T-cell (primary cell): Measurements from ENCODE around the gene NFIC. TPM values are rescaled to one million over a fixed set of nuclear protein-coding genes. Genes with fewer than 3 reads are reported as not detected.

ENCODE experiments used
- ATAC-seq, 4 experiments: fragments of 200-7000 bp in 3 of 4; fragments of 150-1000 bp in 1 of 4; cut with Tn5 transposase; replicated peaks in 1 of 4; 1 replicate in 3 of 4; 2 replicates in 1 of 4; pipeline ENCODE4 v1.10.0; 2021; ENCODE audit warnings: moderate library complexity in 3 of 4, mild to moderate bottlenecking in 2 of 4, moderate number of reproducible peaks in 1 of 4
- CTCF ChIA-PET, 2 donors: fragments of 300-600 bp; sonication (Branson Sonifier 250); formaldehyde crosslinking; loops; one replicate each; lab custom pipeline; 2022; ENCODE audit warnings: antibody characterized with exemption in 2 of 2; lab: Charles Lee
- POLR2A ChIA-PET, 2 donors: fragments of 300-600 bp; sonication (Branson Sonifier 250); formaldehyde crosslinking; loops; one replicate each; lab custom pipeline; 2022; ENCODE audit warnings: antibody characterized with exemption in 2 of 2; lab: Charles Lee
- DNase-seq, 35 experiments: peaks; one replicate each; pipeline versions ENCODE4 v3.0.0 to v3.0.0-alpha.2; 2013 to 2023
- H3K27ac ChIP-seq: one replicate; pipeline ENCODE4 v1.5.1; 2013; ENCODE audit warnings: low read length
- H3K27me3 ChIP-seq, 2 experiments: replicated peaks in 1 of 2; 1 replicate in 1 of 2; 2 replicates in 1 of 2; pipeline versions ENCODE4 v1.6.1 to v1.7.0; 2013; ENCODE audit warnings: low read length in 1 of 2, mixed read lengths in 1 of 2; ENCODE audit not compliant: control insufficient read depth in 2 of 2, insufficient read depth in 2 of 2; ENCODE audit errors: extremely low read depth in 1 of 2
- H3K36me3 ChIP-seq, 2 donors: 1 replicate in 1 of 2; 2 replicates in 1 of 2; pipeline versions ENCODE4 v1.6.1 to v1.7.0; 2013; ENCODE audit warnings: low read length in 1 of 2; ENCODE audit not compliant: control insufficient read depth in 2 of 2, insufficient read depth in 1 of 2; ENCODE audit errors: extremely low read depth in 1 of 2
- H3K4me1 ChIP-seq, 2 experiments: 1 replicate in 1 of 2; 2 replicates in 1 of 2; pipeline versions ENCODE4 v1.6.1 to v1.7.0; 2013; ENCODE audit warnings: low read length in 2 of 2, mixed read lengths in 1 of 2; ENCODE audit not compliant: insufficient read depth in 2 of 2, control insufficient read depth in 1 of 2; ENCODE audit errors: extremely low read depth in 1 of 2
- H3K4me3 ChIP-seq, 2 donors: 1 replicate in 1 of 2; 2 replicates in 1 of 2; pipeline versions ENCODE4 v1.5.1 to v1.7.0; 2013; ENCODE audit warnings: mild to moderate bottlenecking in 2 of 2, low read length in 1 of 2, moderate library complexity in 1 of 2; ENCODE audit not compliant: control insufficient read depth in 1 of 2; ENCODE audit errors: extremely low read depth in 1 of 2
- H3K9me3 ChIP-seq: 2 replicates; pipeline ENCODE4 v1.7.0; 2013
- H3K27ac Mint-ChIP-seq, 2 donors: one replicate each; pipeline ENCODE4 v1.8.0; 2020 to 2021; ENCODE audit warnings: mild to moderate bottlenecking in 2 of 2, mixed read lengths in 2 of 2
- H3K27me3 Mint-ChIP-seq, 2 donors: one replicate each; pipeline ENCODE4 v1.8.0; 2021 to 2022; ENCODE audit warnings: mixed read lengths in 2 of 2
- H3K36me3 Mint-ChIP-seq: one replicate; pipeline ENCODE4 v1.8.0; 2021; ENCODE audit warnings: mixed read lengths
- H3K4me1 Mint-ChIP-seq, 3 donors: one replicate each; pipeline ENCODE4 v1.8.0; 2020 to 2022; ENCODE audit warnings: mixed read lengths in 3 of 3, mild to moderate bottlenecking in 1 of 3
- H3K4me3 Mint-ChIP-seq, 3 donors: one replicate each; pipeline ENCODE4 v1.8.0; 2020 to 2022; ENCODE audit warnings: mild to moderate bottlenecking in 3 of 3, mixed read lengths in 3 of 3, moderate library complexity in 3 of 3
- H3K9me3 Mint-ChIP-seq, 3 donors: one replicate each; pipeline ENCODE4 v1.8.0; 2020 to 2022; ENCODE audit warnings: mixed read lengths in 3 of 3
- WGBS: methylation state at CpG from one replicate; pipeline ENCODE4 v1.1.5; 2013; ENCODE audit warnings: missing lambda C conversion rate; ENCODE audit not compliant: insufficient coverage; 5-methylcytosine and 5-hydroxymethylcytosine counted together
- total RNA-seq, 35 experiments: library from RNA in 6 of 35; stranded (reverse) in 6 of 35; fragments of 120-200 nt in 1 of 35; gene quantifications; one replicate each; pipeline versions ENCODE4 v1.2.1 to v1.2.4 and lab custom pipeline; 2013 to 2026

Gene NFIC
- total RNA-seq, 5 donors from 2014 or later (not counting 1 experiment from before 2014, with no cell fraction given): 27.1 to 41.7 (median 37.2) TPM

DNA sequence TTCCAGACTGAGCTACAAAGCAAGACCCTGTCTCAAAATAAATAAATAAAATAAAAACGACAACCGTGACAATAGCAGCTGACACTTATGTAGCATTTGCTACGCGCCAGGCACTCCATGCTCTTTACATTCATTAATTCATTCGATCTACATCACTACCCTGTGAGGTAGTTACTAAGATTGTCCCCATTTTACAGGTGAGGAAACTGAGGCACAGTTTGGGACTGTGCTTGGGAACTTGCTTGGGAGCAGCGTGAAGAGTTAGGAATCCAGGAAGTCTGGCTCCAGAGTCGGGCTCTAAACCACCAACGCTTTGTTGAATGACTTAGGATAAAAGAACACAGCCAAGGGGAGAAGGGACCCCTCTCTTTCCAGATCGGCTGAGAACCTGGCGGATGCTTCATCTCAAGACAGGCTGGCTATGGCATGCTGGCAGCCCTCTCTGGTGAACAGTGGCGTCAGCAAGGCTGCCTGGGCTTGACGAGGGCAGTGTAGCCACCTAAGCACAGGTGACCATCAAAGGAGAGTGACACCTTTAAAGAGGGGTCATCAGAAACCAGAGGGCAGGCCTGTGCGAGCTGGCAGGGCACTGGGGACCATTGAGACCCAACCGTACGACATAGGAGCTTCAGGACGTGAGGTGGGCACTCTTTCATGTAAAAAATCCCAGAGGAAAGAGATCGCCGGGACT, 133.5 kb downstream of the NFIC start:
- H3K27ac ChIP-seq: peak overlapping the region; percentile 97
- H3K9me3 ChIP-seq: no peaks in the 10 kb centered on the region
- 8% methylated on average over 12 of the region's 18 CpGs for WGBS
- Mint-ChIP-seq H3K27me3 (no peaks in the 10 kb centered on the region), H3K4me3 (peak overlapping the region; percentile 91 to 96 (median 91)), H3K36me3 (peaks cover 9% of the 10 kb centered on the region), H3K9me3 (no peaks in the 10 kb centered on the region), H3K27ac (peak overlapping the region; percentile 99), H3K4me1 (peaks cover 26 to 38% (median 33%) of the 10 kb centered on the region in 3 donors)
- no peaks in the 10 kb centered on the region for H3K27me3 ChIP-seq
- DNase-seq (no peak), ATAC-seq (peak in 3 of 4 experiments; percentile 1 to 11 (median 4))
- peak overlapping the region; percentile 65 to 95 for H3K4me3 ChIP-seq
- ChIA-PET CTCF (interaction anchor here in 1 of 2 donors (0.7 kb wide), 1 partner anchor 27 kb away, joined by 3 read pairs; no protein-coding TSS in a partner anchor), POLR2A (interaction anchor here in 1 of 2 donors (0.6 kb wide), 1 partner anchor 263 kb away, joined by 10 read pairs; no protein-coding TSS in a partner anchor)
- H3K36me3 ChIP-seq: peaks cover 12 to 13% of the 10 kb centered on the region in 2 donors
- H3K4me1 ChIP-seq: peaks cover 6 to 23% of the 10 kb centered on the region in 2 experiments

DNA sequence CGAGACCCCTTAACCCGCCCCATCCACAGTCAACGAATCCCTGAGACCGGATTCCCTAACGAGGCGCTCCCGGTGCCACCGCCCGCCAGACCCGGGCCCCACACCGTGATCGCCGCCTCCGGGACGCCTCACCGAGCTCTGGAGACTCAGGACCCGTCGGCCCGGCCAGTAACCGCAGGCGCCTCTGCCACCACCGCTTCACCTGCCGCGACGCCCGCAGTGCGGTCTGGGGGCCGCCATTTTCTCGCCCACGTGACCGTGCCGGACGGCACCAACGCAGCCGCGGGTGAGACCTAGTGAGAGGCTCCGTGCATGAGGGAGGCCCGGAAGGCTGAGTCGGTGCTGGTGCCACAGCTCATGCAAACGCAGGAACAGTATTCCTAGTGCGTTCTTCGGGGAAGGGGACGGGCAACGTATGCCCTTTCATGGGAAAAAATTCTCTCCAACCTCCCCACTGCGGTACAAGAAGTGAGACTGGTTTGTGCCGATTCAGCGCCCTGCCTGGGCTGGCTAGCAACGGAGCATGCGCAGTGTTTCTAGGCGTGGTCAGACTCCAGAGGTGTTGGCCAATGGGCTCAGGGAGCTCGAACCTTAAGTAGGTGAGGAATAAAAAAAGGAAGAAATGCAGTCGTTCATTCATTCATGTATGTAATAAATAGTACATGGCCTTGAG, 134.2 kb downstream of the NFIC start, which contains the start of gene DOHH:
Gene DOHH, minus strand, starts transcription at position 246 of the 673 bp plus-strand sequence. CDS start 3,860 bp downstream, outside the sequence.
- H3K4me3 ChIP-seq: peak within 1 kb of the TSS; percentile 65 to 95
- ChIA-PET POLR2A (no interaction called here), CTCF (interaction anchor here in 1 of 2 donors (1.1 kb wide), 1 partner anchor 21 kb away, joined by 3 read pairs; no protein-coding TSS in a partner anchor)
- Mint-ChIP-seq H3K27me3 (no peaks in the 10 kb centered on the region), H3K27ac (peak within 1 kb of the TSS; percentile 99), H3K36me3 (peaks cover 5% of the 10 kb centered on the region), H3K4me3 (peak within 1 kb of the TSS; percentile 91 to 96 (median 91)), H3K9me3 (no peaks in the 10 kb centered on the region), H3K4me1 (peaks cover 32 to 37% (median 32%) of the 10 kb centered on the region in 3 donors)
- DNase-seq (peak; percentile 88 to 98 (median 93)), ATAC-seq (peak; percentile 91 to 94 (median 92))
- no peaks in the 10 kb centered on the region for H3K27me3 ChIP-seq
- 0% methylated on average over 43 of the region's 52 CpGs for WGBS
- H3K9me3 ChIP-seq: no peaks in the 10 kb centered on the region
- H3K36me3 ChIP-seq: peaks cover 7 to 11% of the 10 kb centered on the region in 2 donors
- H3K4me1 ChIP-seq: peaks cover 9 to 29% of the 10 kb centered on the region in 2 experiments
- peak within 1 kb of the TSS; percentile 97 for H3K27ac ChIP-seq

DNA sequence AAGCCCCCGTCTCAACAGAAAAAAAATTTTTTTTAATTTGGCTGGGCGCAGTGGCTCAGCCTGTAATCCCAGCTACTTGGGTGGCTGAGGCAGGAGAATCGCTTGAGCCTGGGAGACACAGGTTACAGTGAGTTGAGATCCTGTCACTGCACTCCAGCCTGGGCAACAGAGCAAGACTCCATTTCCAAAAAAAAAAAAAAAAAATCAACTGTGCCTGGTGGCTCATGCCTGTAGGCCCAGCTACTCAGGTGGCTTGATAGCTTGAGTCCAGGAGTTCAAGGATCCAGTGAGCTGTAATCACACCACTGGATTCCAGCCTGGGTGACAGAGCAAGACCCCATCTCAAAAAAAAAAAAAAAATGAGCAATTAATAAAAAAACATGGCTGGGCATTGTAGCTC, 135.4 kb downstream of the NFIC start:
- no peak overlapping the region for H3K4me3 ChIP-seq
- DNase-seq (no peak), ATAC-seq (no peak)
- peaks cover 10 to 35% of the 10 kb centered on the region in 2 experiments for H3K4me1 ChIP-seq
- H3K27me3 ChIP-seq: no peaks in the 10 kb centered on the region
- ChIA-PET POLR2A (no interaction called here), CTCF (no interaction called here)
- no peaks in the 10 kb centered on the region for H3K36me3 ChIP-seq
- WGBS: 100% methylated on average over 3 of the region's 3 CpGs
- Mint-ChIP-seq H3K36me3 (peaks cover 5% of the 10 kb centered on the region), H3K27me3 (no peaks in the 10 kb centered on the region), H3K4me3 (no peak overlapping the region), H3K9me3 (no peaks in the 10 kb centered on the region), H3K27ac (no peak overlapping the region), H3K4me1 (peaks cover 36 to 43% (median 41%) of the 10 kb centered on the region in 3 donors)
- no peaks in the 10 kb centered on the region for H3K9me3 ChIP-seq
- no peak overlapping the region for H3K27ac ChIP-seq

DNA sequence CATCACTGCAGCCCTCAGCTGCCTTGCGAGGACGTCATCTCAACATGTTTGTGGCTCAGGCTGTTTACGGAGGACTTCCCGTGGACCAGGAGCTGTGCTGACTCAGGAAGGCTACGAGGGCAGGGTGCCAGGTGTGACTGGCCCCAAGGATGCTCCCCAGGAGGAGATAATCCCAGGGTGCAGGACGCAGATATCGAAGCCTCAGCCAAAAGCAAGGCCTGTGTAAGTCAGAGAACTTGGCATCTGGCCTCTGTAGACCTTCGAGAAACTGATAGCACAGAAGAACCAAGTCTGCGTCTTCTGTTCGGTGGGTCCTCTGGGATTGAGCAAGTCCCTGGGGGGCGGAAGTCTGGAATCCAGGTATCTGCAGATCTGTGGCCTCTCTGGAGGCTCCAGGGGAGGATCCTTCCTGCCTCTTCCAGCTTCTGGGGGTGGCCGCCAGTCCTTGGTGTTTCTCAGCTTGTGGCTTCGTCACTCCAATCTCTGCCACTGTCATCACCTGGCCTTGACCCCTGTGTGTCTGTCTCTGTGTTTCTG, 136.7 kb downstream of the NFIC start:
- no peak for DNase-seq
- H3K27me3 ChIP-seq: no peaks in the 10 kb centered on the region
- POLR2A ChIA-PET: no interaction called here

DNA sequence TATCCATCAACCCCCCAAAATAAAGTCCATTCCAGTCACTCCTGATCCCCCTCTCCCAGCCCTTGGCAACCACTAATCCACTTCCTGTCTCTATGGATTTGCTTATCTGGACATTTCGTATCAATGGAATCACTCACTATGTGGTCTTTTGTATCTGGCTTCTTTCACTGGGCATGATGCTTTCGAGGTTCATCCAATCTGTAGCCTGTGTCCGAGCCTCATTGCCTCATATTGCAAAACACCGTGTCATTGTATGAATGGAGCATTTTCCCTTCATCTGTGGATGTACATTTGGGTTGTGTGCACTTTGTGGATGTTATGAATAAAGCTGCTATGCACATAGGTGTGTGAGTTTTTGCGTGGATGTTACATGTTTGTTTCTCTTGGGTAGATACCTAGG, 138.4 kb downstream of the NFIC start:
- peak overlapping the region in 1 of 2 donors; percentile 34 for H3K27ac Mint-ChIP-seq
- H3K36me3 Mint-ChIP-seq: peaks cover 8% of the 10 kb centered on the region
- DNase-seq (no peak), ATAC-seq (no peak)
- Histone ChIP-seq H3K36me3 (peaks cover 7 to 8% of the 10 kb centered on the region in 2 donors), H3K4me3 (no peak overlapping the region), H3K9me3 (no peaks in the 10 kb centered on the region), H3K27me3 (no peaks in the 10 kb centered on the region), H3K27ac (no peak overlapping the region), H3K4me1 (peaks cover 14 to 55% of the 10 kb centered on the region in 2 experiments)
- 96% methylated on average over 4 of the region's 5 CpGs for WGBS
- peak overlapping the region; percentile 88 to 94 (median 90) for H3K4me3 Mint-ChIP-seq
- H3K9me3 Mint-ChIP-seq: no peaks in the 10 kb centered on the region
- H3K4me1 Mint-ChIP-seq: peaks cover 44 to 53% (median 52%) of the 10 kb centered on the region in 3 donors
- CTCF ChIA-PET: no interaction called here
- POLR2A ChIA-PET: interaction anchor here in 1 of 2 donors (0.7 kb wide), 1 partner anchor 169 kb away, joined by 4 read pairs; no protein-coding TSS in a partner anchor
- no peaks in the 10 kb centered on the region for H3K27me3 Mint-ChIP-seq

More for the DNA sequence above, 136.7 kb downstream of the NFIC start:
- CTCF ChIA-PET: no interaction called here
- Mint-ChIP-seq H3K36me3 (no peaks in the 10 kb centered on the region), H3K4me3 (no peak overlapping the region), H3K27me3 (no peaks in the 10 kb centered on the region), H3K4me1 (peaks cover 39 to 47% (median 46%) of the 10 kb centered on the region in 3 donors), H3K9me3 (no peaks in the 10 kb centered on the region), H3K27ac (no peak overlapping the region)
- H3K36me3 ChIP-seq: no peaks in the 10 kb centered on the region
- no peaks in the 10 kb centered on the region for H3K9me3 ChIP-seq
- no peak for ATAC-seq
- WGBS: 89% methylated on average over 11 of the region's 13 CpGs
- H3K27ac ChIP-seq: no peak overlapping the region
- no peak overlapping the region for H3K4me3 ChIP-seq
- peaks cover 15 to 45% of the 10 kb centered on the region in 2 experiments for H3K4me1 ChIP-seq
